Fibroblast of pulmonary artery (primary cell): ENCODE data around the gene PLXDC2.
A peak's percentile ranks its signal among the peaks of the same experiment; 100 is the strongest.

Source experiments
- DNase-seq: peaks from one replicate; pipeline ENCODE4 v3.0.0-alpha.2; 2010; ENCODE audit warnings: low read depth
- H3K4me3 ChIP-seq: replicated peaks from 2 replicates; pipeline ENCODE4 v1.5.1; 2011; ENCODE audit warnings: low read depth, mild to moderate bottlenecking, control low read depth, low read length, moderate library complexity
- CTCF ChIP-seq: IDR thresholded peaks from 2 replicates; pipeline ENCODE4 v1.5.1; 2011; ENCODE audit warnings: mild to moderate bottlenecking, control low read depth, low read length, inconsistent platforms; ENCODE audit errors: missing control alignments

The PLXDC2 gene

GRCh38 chr10:20254078-20254477, 437.8 kb downstream of the PLXDC2 start:
- peak; percentile 21 for DNase-seq
- TF ChIP-seq CTCF, result no peak
- no peak overlapping the region for H3K4me3 ChIP-seq

GRCh38 chr10:20254497-20254896, 438.3 kb downstream of the PLXDC2 start:
- no peak for DNase-seq
- no peak overlapping the region for H3K4me3 ChIP-seq
- no peak for TF ChIP-seq CTCF

GRCh38 chr10:20256969-20257368, 440.7 kb downstream of the PLXDC2 start:
- DNase-seq, result no peak
- TF ChIP-seq CTCF, result no peak
- no peak overlapping the region for H3K4me3 ChIP-seq

- H3K4me3 ChIP-seq, result no peak overlapping the region
- DNase-seq, result no peak
- no peak for TF ChIP-seq CTCF
These were observed 441.2 kb downstream of the PLXDC2 start for GRCh38 chr10:20257422-20257821.

GRCh38 chr10:20265146-20265545, 448.9 kb downstream of the PLXDC2 start:
- DNase-seq, result no peak
- no peak for TF ChIP-seq CTCF
- H3K4me3 ChIP-seq, result no peak overlapping the region

GRCh38 chr10:20267734-20268133, 451.5 kb downstream of the PLXDC2 start:
- H3K4me3 ChIP-seq, result no peak overlapping the region
- no peak for TF ChIP-seq CTCF
- no peak for DNase-seq

GRCh38 chr10:20271490-20271889, 455.3 kb downstream of the PLXDC2 start:
- no peak for TF ChIP-seq CTCF
- no peak overlapping the region for H3K4me3 ChIP-seq
- DNase-seq, result no peak
